HG03571 (cell line): ENCODE data around the gene RILPL2.
"Not testable (repeated sequence)": the region's sequence is repeated elsewhere in the genome, so short reads cannot be mapped to it uniquely, and the experiment has no call there.

Source experiments
- ATAC-seq: cut with Tn5 transposase; IDR thresholded peaks from one replicate; pipeline ENCODE4 v1.9.1; 2021; ENCODE audit not compliant: unreplicated experiment

The RILPL2 gene

GRCh38 chr12:123450636-123451035 is 14.2 kb upstream of the RILPL2 start:
- no peak for ATAC-seq

DNA sequence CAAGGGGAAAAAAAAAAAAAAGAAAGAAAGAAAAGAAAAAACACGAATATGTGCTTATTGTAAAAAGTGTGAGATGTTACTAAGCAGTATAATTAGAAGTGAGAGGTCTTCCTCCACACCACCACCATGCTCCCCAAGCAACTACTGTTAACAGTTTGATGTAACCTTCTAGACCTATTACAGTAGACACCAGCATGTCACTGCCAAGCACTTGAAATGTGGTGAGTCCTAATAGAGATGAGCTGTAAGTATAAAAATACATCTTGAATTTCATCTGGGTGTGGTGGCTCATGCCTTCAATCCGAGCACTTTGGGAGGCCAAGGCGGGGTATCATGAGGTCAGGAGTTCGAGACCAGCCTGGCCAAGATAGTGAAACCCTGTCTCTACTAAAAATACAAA is 13.4 kb upstream of the RILPL2 start:
- no peak for ATAC-seq

GRCh38 chr12:123449249-123449733 is 12.8 kb upstream of the RILPL2 start:
- no peak for ATAC-seq

DNA sequence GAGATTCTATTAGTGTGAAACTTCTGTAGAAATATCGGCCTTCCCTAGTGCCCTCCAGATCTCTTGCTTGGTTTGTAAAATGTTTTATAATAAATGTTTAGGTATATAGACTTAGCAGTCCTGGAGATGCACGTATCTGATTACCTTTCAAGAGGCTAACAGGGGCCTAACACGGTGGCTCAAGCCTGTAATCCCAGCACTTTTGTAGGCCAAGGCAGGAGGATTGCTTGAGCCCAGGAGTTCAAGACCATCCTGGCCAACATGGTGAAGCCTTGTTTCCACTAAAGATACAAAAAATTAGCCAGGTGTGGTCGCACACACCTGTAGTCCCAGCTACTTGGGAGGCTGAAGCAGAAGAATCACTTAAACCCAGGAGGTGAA is 9.8 kb upstream of the RILPL2 start:
- ATAC-seq, result no peak

- ATAC-seq, result no peak
Observed at GRCh38 chr12:123445388-123446332, 9.2 kb upstream of the RILPL2 start.

DNA sequence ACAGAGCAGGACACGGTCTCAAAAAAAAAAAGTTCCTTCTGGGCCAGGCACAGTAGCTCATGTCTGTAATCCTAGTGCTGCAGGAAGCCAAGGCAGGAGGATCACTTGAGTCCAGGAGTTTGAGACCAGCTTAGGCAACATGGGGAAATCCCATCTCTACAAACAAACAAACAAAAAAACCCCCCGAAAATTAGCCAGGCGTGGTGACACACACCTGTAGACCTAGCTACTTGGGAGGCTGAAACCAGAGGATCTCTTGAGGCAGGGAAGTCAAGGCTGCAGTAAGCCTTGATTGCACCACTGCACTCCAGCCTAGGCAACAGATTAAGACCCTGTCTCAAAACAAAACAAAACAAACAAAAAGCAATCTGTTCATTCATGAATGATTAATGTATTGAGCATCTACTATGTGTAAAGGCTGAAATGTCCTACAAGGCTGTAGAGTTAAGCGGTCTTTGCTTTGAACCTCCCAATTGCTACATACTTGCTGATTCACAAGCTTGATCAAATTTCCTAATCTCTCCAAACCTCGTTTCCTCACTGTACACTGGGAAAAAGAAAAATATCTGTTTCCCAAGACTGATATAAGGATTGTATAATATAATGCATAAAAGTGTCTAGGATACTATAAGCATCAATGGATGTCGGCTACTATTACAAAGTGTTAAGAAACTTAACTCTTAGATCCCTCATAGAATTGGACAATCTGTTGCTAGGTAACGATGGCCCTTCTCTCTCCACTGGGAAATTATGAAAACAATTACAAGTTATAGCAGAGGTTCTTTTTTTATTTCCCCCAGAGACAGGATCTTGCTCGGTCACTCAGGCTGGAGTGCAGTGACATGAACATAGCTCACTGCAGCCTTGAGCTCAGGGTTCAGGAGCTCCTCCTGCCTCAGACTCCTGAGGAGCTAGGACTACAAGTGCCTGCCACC is 7.9 kb upstream of the RILPL2 start:
- no peak for ATAC-seq

GRCh38 chr12:123442774-123443173 is 6.3 kb upstream of the RILPL2 start:
- no peak for ATAC-seq

DNA sequence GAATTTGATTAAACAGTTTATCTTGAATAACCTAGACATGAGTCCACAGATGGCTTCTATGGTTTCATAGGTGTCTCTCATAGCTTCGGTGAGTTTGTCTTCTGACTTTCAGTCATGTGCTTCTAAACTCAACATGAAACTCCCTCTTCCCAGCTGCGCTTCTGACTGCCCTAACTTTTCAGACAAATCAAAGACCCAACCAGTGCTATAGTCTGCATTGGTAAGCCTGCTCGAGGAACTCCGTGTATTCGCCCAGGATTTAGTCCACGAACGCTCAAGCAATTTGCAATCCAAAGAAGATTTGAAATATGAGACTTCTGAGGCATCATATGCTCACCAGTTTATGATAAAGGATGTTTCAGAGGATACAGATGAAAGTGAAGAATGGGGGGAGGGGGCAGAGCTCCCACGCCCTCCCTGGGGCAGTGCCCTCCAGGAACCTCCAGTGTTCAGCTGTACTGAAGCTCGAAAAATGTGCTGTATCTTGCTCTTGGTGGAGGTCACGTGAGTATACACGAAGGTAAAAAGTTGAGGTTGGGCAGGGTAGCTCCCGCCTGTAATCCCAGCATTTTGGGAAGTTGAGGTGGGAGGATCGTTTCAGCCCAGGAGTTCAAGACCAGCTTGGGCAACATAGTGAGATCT is 5.2 kb upstream of the RILPL2 start:
- ATAC-seq, result peak; percentile 56

GRCh38 chr12:123435636-123436016 is 858 bp downstream of the RILPL2 start:
- ATAC-seq, result no peak

GRCh38 chr12:123433615-123434014 is 2.9 kb downstream of the RILPL2 start:
- no peak for ATAC-seq

DNA sequence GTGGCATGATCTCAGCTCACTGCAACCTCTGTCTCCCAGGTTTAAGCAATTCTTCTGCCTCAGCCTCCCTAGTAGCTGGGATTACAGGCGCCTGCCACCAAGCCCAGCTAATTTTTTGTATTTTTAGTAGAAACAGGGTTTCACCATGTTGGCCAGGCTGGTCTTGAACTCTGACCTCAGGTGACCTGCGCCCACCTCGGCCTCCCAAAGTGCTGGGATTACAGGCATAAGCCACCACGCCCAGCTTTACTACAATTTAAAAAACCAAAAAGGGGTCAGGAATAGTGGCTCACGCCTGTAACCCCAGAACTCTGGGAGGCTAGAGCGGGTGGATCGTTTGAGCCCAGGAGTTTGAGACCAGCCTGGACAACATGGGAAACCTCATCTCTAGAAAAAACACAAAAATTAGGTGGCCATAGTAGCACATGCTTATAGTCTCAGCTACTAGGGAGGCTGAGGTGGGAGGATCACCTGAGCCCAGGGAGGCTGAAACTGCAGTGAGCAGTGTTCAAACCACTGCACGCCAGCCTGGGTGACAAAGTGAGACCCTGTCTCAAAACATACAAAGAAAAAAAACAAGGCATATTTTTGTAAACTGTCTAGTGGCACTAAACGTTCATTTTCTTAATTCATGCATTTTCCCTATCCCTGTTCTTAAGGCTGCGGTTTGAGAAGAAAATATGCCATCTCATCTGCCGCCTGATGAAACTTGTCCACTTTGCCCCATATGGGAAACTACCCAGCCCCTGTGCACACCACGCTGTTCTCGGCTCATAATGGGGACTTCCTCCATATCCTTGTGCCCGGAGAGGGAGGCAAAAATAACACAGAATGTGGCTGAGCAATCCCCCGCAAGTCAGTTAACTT is 4.3 kb downstream of the RILPL2 start:
- ATAC-seq, result not testable (repeated sequence)

GRCh38 chr12:123429101-123429500 is 7.4 kb downstream of the RILPL2 start:
- not testable (repeated sequence) for ATAC-seq

DNA sequence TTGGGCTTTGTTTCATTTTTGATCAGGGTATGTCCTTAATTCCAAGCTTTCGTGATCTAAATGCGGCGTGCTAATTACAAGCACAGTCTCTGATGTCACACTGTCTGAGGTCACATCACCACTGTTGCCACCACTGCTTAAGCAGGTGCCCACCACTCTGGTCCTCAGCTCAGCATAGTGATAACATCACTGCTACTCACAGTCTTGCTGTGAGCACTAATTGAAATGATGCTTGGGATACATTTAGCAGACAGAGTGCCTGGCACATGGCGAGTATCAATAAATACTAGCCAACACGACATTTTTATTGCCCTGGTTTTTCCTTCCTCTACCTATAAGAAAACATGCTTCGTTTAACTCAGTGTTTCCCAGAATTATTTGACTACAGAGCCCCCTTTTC is 7.9 kb downstream of the RILPL2 start:
- no peak for ATAC-seq

GRCh38 chr12:123427036-123427769 is 9.3 kb downstream of the RILPL2 start:
- ATAC-seq, result peak; percentile 92

DNA sequence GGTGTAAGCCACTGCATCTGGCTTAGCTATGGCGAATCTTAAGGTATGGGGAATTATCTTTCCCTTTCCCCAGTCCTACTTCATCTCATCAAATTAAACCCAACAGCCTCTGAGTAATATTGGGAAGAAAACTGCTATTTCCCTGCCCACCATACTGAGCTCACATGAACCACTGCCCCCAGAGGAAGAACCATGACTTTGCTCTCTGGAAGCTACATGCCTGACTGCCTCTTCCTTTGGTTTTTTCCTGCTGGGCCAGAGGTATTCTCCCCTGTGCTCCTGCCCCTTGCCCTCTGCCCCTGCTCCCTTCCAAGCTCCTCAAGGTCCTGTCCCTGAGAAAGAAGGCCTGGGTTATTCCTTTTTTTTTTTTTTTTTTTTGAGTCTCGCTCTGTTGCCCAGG is 15.2 kb downstream of the RILPL2 start:
- ATAC-seq, result no peak

GRCh38 chr12:123410041-123410412 is 26.5 kb downstream of the RILPL2 start:
- no peak for ATAC-seq

DNA sequence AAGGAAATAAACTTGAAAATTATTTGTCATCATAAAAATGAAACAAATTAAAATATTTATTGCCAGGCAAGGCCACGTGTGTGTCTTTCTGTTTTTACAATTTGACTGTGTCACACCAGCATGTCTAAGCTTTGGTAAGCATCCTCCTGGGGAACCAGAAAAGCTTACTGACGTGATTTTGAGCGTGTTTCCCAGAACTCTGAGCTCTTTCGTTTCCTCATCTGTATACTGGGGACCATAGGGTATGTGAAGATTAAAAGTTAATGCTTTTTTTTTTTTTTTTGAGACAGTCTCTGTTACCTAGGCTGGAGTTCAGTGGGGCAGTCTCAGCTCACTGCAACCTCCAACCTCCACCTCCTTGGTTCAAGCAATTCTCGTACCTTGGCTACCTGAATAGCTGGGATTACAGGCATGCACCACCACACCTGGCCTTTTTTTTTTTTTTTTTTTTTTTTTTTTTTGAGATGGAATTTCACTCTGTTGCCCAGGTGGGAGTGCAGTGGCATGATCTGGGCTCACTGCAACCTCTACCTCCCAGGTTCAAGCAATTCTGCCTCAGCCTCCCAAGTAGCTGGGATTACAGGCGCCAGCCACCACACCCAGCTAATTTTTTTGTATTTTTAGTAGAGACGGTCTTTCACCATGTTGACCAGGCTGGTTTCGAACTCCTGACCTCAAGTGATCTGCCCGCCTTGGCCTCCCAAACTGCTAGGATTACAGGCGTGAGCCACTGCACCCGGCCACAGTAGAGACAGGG is 27.0 kb downstream of the RILPL2 start:
- ATAC-seq, result not testable (repeated sequence)

GRCh38 chr12:123408619-123409018 is 27.9 kb downstream of the RILPL2 start:
- ATAC-seq, result not testable (repeated sequence)

- not testable (repeated sequence) for ATAC-seq
Observed at GRCh38 chr12:123407934-123408333, 28.6 kb downstream of the RILPL2 start.
